ENCODE results near the gene CCDC50. TPM values are rescaled to one million over a fixed set of nuclear protein-coding genes. Genes with fewer than 3 reads are reported as not detected.

Gene CCDC50
- total RNA-seq, 1 experiment from 2014 or later, result 56.9 TPM

- no peak for DNase-seq (ENCODE audit: extremely low read depth, low read depth)
These were observed 12.2 kb upstream of the CCDC50 start for GRCh38 chr3:191316876-191317603.

DNA sequence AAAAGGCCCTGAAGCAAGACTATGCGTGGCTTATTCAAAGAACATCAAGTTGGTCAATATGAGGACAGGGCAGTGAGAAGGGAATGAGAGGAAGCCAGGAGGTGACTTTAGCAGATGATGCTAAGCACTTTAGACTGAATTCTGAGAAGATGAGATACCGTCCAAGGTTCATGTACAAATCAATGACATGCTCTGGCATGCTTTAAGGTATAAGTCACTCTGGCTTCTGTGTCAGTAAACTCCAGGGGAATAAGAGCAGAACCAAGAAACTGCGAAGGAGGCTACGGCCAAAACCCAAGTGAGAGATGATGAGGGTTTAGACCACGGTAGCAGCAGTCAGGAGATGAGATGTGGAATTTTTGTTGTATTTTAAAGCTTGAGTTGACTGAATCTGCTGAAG lies 8.9 kb upstream of the CCDC50 start:
- DNase-seq (ENCODE audit: extremely low read depth, low read depth), result no peak

- DNase-seq (ENCODE audit: extremely low read depth, low read depth), result no peak
These were observed 8.0 kb upstream of the CCDC50 start for GRCh38 chr3:191321019-191321767.

DNA sequence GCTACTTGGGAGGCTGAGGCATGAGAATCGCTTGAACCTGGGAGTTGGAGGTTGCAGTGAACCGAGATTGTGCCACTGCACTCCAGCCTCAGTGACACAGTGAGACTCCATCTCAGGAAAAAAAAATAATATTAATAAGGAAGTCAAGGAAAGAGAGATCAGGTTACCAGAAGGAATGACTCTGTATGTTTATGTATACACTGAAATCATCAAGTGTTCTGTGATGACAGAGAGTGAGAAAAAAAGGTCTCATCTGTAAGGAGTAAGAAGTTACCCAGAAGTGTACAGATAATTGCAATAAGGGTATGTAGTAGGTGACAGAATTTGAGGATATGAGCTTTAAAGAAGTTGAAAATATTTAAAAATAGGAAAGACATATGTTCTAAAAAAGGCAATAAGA lies 4.3 kb upstream of the CCDC50 start:
- DNase-seq (ENCODE audit: extremely low read depth, low read depth), result no peak

DNA sequence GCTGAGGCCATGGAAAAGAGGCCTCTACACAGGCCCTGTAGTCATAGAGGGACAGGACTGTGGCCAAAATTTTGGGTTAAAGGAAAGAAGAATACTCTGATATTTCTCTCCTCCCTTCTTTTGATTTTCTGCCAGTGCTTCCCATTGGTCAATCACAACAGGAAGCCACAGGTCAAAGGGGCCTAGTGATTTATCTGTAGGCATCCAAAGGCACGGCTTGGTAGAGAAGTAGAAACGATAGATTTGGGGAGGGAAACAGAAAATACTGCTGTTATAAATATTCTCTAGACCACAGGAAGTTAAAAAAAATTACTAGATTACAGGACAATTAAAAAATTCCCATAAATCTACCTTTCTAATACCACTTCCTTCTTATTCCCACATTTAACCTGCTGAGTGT lies 1.7 kb upstream of the CCDC50 start:
- DNase-seq (ENCODE audit: extremely low read depth, low read depth), result no peak

DNA sequence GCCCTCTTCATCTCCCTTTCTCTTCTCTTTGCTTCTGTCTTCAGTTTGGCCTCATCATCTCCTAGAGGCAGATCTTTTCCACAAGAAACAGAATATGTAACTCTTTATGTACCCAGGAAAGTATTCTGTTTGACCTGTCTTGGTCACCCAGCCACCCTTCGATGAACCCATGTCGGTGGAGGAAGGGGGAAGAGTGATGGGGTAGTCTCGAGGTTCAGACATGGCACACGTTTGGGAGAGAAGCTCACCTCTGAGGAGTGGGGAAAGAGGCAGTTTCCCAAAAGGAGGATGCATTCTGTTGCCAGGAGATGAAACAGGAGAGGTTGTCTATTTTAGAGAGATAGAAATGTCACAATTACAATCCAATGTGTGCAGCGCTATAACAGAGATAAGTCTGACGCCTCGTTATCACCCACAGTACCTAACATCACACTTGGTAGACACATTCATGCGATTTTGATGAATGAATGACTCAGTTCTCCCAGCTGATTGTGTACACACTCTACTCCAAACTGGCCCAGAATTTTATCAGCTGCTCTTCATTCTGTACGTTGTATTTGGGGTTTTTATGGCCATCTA lies 722 bp upstream of the CCDC50 start:
- DNase-seq (ENCODE audit: extremely low read depth, low read depth), result no peak

DNA sequence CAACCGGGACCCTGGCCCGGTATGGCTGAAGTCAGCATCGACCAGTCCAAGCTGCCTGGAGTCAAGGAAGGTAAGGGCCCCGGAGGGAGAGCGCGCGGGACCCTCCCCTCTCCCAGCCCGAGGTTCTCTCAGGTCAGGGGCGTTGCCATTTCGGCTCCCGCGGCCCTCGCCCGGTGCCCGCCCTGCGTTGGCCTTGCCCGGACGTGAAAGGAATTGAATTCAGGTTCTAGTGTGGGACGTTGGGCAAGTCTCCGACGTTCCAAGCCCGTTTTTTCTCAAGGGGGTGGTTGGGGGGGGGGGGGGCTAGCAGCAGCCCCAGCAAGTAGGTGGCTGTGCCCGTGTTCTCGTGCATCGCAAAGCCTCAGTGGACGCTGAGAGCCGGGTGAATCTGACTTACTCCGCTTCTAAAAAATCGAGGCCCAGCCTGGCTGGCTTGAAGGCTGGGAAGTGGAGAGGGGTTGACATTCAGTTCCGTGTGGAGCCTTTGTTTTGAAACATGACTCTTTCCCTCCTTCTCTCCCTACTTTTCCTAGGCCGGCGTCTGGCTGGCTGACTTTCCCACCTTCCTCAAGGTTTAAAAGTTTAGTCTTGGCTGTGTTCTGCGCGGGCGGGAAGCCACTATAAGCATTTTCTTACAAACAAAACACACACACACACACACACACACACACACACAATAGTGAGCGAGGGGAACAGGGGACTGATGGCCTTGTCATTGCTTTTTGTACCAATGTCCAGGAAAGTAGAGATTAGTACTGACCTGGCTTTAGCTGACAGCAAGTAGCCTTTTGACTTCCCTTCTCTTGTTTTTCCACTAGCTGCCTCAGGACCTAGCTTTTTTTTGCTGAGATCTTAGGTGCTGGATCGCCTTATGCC lies 698 bp downstream of the CCDC50 start, which contains the start of gene UTS2B:
Gene UTS2B, minus strand, starts transcription at position 873 of the 876 bp plus-strand sequence. CDS start 48,337 bp downstream, outside the sequence.
- no peak for DNase-seq (ENCODE audit: extremely low read depth, low read depth)

GRCh38 chr3:191330530-191331048 lies 1.4 kb downstream of the CCDC50 start:
- no peak for DNase-seq (ENCODE audit: extremely low read depth, low read depth)

GRCh38 chr3:191331388-191331787 lies 2.2 kb downstream of the CCDC50 start:
- no peak for DNase-seq (ENCODE audit: extremely low read depth, low read depth)

GRCh38 chr3:191333298-191333880 lies 4.2 kb downstream of the CCDC50 start:
- no peak for DNase-seq (ENCODE audit: extremely low read depth, low read depth)

DNA sequence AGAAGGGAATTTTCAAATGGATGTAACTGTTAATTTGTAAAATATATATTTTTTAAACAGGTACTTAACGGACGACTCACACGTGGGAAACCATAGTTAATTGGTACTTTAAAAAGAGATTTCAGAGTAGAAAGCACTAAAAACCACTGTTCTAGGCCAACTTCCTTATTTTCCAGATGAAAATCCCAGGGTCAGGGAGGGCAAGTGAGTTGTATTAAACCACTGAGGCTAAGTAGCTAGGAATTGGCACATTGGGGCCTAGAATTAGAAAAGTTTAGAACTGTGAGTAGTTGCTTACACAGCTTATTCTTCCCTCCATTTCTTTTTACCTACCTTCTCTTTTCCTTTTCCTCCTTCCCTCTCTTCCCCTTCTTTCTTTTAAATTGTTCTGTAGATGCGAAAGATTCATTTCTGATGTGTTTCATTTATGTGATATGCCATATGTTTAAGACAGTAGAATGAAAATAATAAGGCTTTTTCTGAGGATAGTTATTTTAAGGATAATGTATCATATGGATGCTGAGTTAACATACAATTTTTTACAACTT lies 5.2 kb downstream of the CCDC50 start:
- DNase-seq (ENCODE audit: extremely low read depth, low read depth), result no peak

DNA sequence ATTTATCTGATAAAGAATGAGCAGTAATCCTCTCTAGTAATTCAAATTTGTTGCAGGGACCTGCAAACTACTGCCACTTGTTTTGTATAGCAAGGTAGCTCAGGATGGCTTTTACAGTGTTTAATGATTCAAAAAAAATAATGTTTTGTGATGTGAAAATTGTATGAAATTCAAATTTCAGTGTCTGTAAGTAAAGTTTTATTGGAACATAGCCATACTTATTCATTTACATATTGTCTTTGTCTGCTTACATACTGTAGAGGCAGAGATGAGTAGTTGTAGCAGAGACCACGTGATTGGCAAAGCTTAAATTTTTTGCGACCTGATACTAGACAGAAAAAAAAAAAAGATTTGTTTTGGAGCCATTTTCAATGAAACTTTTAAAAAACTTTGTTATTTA lies 7.6 kb downstream of the CCDC50 start:
- DNase-seq (ENCODE audit: extremely low read depth, low read depth), result no peak

- DNase-seq (ENCODE audit: extremely low read depth, low read depth), result no peak
These were observed 8.9 kb downstream of the CCDC50 start for GRCh38 chr3:191338177-191338488.

- no peak for DNase-seq (ENCODE audit: extremely low read depth, low read depth)
These were observed 10.2 kb downstream of the CCDC50 start for GRCh38 chr3:191339316-191339917.

GRCh38 chr3:191340351-191340750 lies 11.2 kb downstream of the CCDC50 start:
- DNase-seq (ENCODE audit: extremely low read depth, low read depth), result no peak

GRCh38 chr3:191340966-191341365 lies 11.8 kb downstream of the CCDC50 start:
- DNase-seq (ENCODE audit: extremely low read depth, low read depth), result no peak

- DNase-seq (ENCODE audit: extremely low read depth, low read depth), result no peak
These were observed 12.8 kb downstream of the CCDC50 start for GRCh38 chr3:191342006-191342405.

DNA sequence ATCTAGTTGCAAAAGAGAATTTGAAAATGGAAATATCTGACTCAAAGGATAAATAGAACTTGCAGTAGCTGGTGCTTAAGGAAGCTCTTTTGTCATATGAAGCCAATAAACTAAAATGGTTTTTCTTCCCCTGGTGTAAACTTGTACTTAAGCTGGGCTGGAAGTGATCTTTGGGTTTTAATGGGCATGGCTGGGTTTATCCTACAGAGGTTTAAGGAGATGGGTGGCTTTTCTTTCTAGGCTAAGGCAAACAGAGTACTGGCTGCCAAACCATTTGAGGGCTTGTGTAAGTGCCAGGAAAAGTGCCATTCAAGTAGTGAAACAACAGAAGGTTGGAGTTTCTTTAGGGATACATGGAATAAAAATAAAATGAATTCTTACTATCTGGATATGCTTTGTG lies 13.2 kb downstream of the CCDC50 start:
- no peak for DNase-seq (ENCODE audit: extremely low read depth, low read depth)

DNA sequence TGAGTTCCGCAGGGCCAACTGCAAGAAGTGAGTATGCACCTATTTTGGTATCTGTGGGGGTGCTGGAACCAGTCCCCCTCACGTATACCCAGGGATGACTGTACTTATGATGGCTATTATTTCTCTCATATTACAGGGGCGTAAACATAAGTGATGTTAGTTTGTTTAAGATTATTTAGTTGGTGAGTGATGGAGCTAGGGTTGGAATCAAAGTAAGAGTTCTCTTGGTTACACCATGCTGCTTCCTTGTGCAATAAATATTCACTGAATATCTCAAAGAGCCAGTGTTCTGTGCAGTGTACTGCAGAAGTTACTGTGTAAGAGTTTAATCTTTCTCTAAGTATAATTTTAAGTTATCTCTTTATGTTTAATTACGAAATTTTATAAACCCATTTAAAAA lies 13.9 kb downstream of the CCDC50 start:
- no peak for DNase-seq (ENCODE audit: extremely low read depth, low read depth)

DNA sequence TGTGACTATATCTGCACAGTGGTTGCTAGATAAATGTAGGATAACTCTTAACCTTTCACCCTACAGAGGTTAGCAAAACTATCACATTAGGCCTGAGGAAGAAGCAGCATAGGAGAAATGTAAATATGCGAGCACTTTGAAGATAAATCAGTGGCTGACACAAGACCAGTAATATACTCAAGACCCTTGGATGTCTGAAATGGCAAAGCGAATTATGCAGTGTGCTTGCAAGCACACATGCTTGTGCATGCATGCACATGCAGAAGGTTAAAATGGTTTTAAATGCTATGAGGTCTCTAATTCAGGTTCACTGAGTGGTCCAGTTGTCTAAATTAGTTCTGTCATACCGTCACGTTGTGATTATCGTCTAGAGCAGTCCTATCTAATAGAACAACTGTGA lies 14.7 kb downstream of the CCDC50 start:
- no peak for DNase-seq (ENCODE audit: extremely low read depth, low read depth)
